ENCODE results near the gene ZFHX3. TPM values are rescaled to one million over a fixed set of nuclear protein-coding genes. Genes with fewer than 3 reads are reported as not detected.
A peak's percentile ranks its signal among the peaks of the same experiment; 100 is the strongest.

ZFHX3 gene
- total and polyA plus RNA-seq, 2 of the 8 experiments (the other 6 are each of a cell fraction or from before 2014, with no cell fraction given): 0.08 to 0.99 TPM

GRCh38 chr16:72848028-72848400 is 199.9 kb downstream of the ZFHX3 start:
- no peak overlapping the region for H3K56ac ChIP-seq (replicated peaks; ENCODE audit: insufficient read length, low read depth, low read length)
- H3K23me2 ChIP-seq (ENCODE audit: low read depth, low read length): no peaks in the 10 kb centered on the region; the same call in 1 of the 2 replicates
- no peak overlapping the region for H3K18ac ChIP-seq (ENCODE audit: extremely low read depth, low read length)
- H3K79me2 ChIP-seq (ENCODE audit: control insufficient read depth in 1 of 2, insufficient read depth in 2 of 2, low read length in 2 of 2): no peaks in the 10 kb centered on the region
- no peak overlapping the region for H2BK20ac ChIP-seq (ENCODE audit: low read length)
- H2BK5ac ChIP-seq (ENCODE audit: low read depth, low read length): 0 out of 2 replicates have a peak overlapping the region, but pooled peaks have one; percentile 24
- H2BK12ac ChIP-seq (ENCODE audit: low read depth, low read length): no peak overlapping the region
- H3K27ac ChIP-seq (ENCODE audit: low read depth, low read length): no peak overlapping the region
- CTCF ChIA-PET (ENCODE audit: partially characterized antibody): interaction anchor here (0.7 to 25.5 kb wide), 23 partner anchors 7 to 652 kb away, joined by 3 to 376 read pairs (median 4); no protein-coding TSS in a partner anchor
- H3K23ac ChIP-seq (ENCODE audit: insufficient read length): no peak overlapping the region
- H4K20me1 ChIP-seq (replicated peaks in 1 of 2; ENCODE audit: control insufficient read depth in 1 of 2, insufficient read depth in 2 of 2, low read length in 2 of 2): peaks cover 0 to 7% of the 10 kb centered on the region in 2 experiments
- no peak overlapping the region for H2AFZ ChIP-seq (ENCODE audit: low read length)
- H3K4me3 ChIP-seq (ENCODE audit: extremely low read depth in 1 of 4, insufficient read depth in 2 of 4, low read depth in 3 of 4, low read length in 4 of 4): no peak overlapping the region
- H3K36me3 ChIP-seq (ENCODE audit: control insufficient read depth in 2 of 4, insufficient read depth in 4 of 4, low read length in 3 of 4): no peaks in the 10 kb centered on the region
- no peak for FAIRE-seq
- POLR2A ChIA-PET (ENCODE audit: partially characterized antibody): no interaction called here
- no peak overlapping the region for H4K91ac ChIP-seq (replicated peaks; ENCODE audit: insufficient read length, low read length)
- no peak overlapping the region for H2BK15ac ChIP-seq (ENCODE audit: low read length)
- H3K14ac ChIP-seq (ENCODE audit: insufficient read length): no peak overlapping the region
- no peak overlapping the region for H3K4ac ChIP-seq (replicated peaks; ENCODE audit: insufficient read length, low read depth, low read length)
- 82% methylated on average over 9 of the region's 9 CpGs; no CpG with 5 or more reads in 1 of the 2 experiments for WGBS, 2 experiments (ENCODE audit: extremely low coverage in 1 of 2, insufficient coverage in 1 of 2, insufficient read length in 1 of 2, insufficient replicate concordance in 2 of 2, low coverage in 1 of 2, low lambda C conversion rate in 2 of 2, missing lambda C conversion rate in 1 of 2)
- H4K8ac ChIP-seq (ENCODE audit: extremely low read depth, insufficient read depth, low read length): no peak overlapping the region
- H3K27me3 ChIP-seq (replicated peaks in 1 of 4; ENCODE audit: control insufficient read depth in 3 of 4, extremely low read depth in 1 of 4, insufficient read depth in 3 of 4, low read length in 3 of 4): no peaks in the 10 kb centered on the region
- H3K79me1 ChIP-seq (ENCODE audit: low read depth, low read length): no peaks in the 10 kb centered on the region
- no peak overlapping the region for H3K4me2 ChIP-seq (ENCODE audit: insufficient read depth in 1 of 2, low read depth in 2 of 2, low read length in 2 of 2)
- H4K5ac ChIP-seq (ENCODE audit: insufficient read length, low read depth, low read length): no peak overlapping the region
- no peaks in the 10 kb centered on the region for H3K9me3 ChIP-seq (ENCODE audit: insufficient read depth in 2 of 2, low read depth in 1 of 2, low read length in 1 of 2)
- TF ChIP-seq CTBP2 (IDR thresholded peaks at IDR 0.05; ENCODE audit: borderline replicate concordance, insufficient read depth, insufficient read length, low read length) (no peak), MAX (IDR thresholded peaks at IDR 0.05) (no peak)
- no peak overlapping the region for H3K9ac ChIP-seq (replicated peaks in 1 of 4; ENCODE audit: extremely low read depth in 1 of 4, low read depth in 3 of 4, low read length in 3 of 4)
- DNase-seq (ENCODE audit: low read depth in 1 of 2, low spot score in 2 of 2): no peak
- H2BK120ac ChIP-seq (replicated peaks; ENCODE audit: low read depth, low read length): no peak overlapping the region
- no peak overlapping the region for H2AK5ac ChIP-seq (ENCODE audit: low read depth, low read length)
- peaks cover 0 to 9% (median 3%) of the 10 kb centered on the region in 4 experiments; a peak in 3 of 7 replicates for H3K4me1 ChIP-seq (replicated peaks in 1 of 4; ENCODE audit: control insufficient read depth in 3 of 4, insufficient read depth in 4 of 4, low read length in 3 of 4)
